GM06990 (cell line): Measurements from ENCODE around the gene TMEM59L.
"Not testable (repeated sequence)": the region's sequence is repeated elsewhere in the genome, so short reads cannot be mapped to it uniquely, and the experiment has no call there.

ENCODE experiments used
- DNase-seq: peaks from one replicate; pipeline ENCODE4 v3.0.0-alpha.2; 2011; ENCODE audit not compliant: insufficient read length; ENCODE audit errors: extremely low read depth
- H3K27me3 ChIP-seq: replicated peaks from 2 replicates; pipeline ENCODE4 v1.6.0; 2011; ENCODE audit warnings: low read length; ENCODE audit not compliant: control insufficient read depth, insufficient read depth
- H3K36me3 ChIP-seq: 2 replicates; pipeline ENCODE4 v1.5.1; 2011; ENCODE audit warnings: low read length; ENCODE audit not compliant: control insufficient read depth, insufficient read depth
- H3K4me3 ChIP-seq: replicated peaks from 2 replicates; pipeline ENCODE4 v1.5.1; 2011; ENCODE audit warnings: low read depth, mild to moderate bottlenecking, control low read depth, low read length
- TF ChIP-seq, protein P1 (sequence below): IDR thresholded peaks from 2 replicates; pipeline ENCODE4 v1.5.1; 2011; ENCODE audit warnings: low read length, control low read depth, mild to moderate bottlenecking, inconsistent platforms; ENCODE audit not compliant: insufficient read depth, poor library complexity, severe bottlenecking

The TMEM59L gene

DNA sequence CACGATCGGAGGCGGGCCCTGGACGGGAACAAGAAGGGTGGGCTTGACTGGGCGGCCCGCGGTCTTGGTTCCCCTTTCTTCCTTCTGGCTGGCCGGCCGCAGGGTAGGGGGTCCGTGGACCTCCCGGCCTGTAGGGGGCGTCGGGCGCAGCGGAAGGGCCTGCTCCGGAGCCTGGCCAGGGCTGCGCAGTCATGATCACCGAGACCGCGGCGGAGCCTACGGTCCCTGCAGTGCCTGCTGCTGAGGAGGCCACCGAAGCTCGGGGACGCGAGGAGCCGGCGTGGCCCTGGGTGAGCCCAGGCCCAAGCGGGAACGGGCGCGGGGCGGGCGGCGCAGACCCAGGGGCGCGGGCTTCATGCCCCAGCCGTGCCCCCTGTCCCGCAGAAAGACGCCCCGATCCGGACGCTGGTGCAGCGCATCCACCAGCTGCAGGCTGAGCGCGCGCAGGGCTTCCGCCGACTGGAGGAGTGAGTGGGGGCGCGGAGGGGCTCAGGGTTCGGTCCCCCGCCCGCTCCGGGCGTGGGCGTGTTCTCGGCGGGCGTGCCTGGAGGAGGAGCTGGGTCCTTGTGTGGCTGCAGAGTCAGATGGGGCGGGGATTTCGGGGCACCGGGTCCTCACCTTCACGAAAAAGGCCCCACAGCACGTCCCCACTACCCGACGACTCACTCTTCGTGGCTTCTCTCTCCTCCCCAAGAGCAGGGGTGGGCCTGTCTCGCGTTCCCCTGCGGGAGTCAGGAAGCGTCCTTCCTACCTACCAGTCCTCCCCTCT is 23.9 kb upstream of the TMEM59L start, which contains the start of gene REX1BD:
Gene REX1BD, plus strand, starts transcription at position 188 of the 769 bp plus-strand sequence. Its CDS starts 4 bp downstream, at position 192.
- Histone ChIP-seq H3K36me3 (peaks cover 4% of the 10 kb centered on the region), H3K4me3 (peak within 1 kb of the TSS; percentile 76), H3K27me3 (no peaks in the 10 kb centered on the region)
- peak; percentile 93 for DNase-seq
- TF ChIP-seq, protein P1, sequence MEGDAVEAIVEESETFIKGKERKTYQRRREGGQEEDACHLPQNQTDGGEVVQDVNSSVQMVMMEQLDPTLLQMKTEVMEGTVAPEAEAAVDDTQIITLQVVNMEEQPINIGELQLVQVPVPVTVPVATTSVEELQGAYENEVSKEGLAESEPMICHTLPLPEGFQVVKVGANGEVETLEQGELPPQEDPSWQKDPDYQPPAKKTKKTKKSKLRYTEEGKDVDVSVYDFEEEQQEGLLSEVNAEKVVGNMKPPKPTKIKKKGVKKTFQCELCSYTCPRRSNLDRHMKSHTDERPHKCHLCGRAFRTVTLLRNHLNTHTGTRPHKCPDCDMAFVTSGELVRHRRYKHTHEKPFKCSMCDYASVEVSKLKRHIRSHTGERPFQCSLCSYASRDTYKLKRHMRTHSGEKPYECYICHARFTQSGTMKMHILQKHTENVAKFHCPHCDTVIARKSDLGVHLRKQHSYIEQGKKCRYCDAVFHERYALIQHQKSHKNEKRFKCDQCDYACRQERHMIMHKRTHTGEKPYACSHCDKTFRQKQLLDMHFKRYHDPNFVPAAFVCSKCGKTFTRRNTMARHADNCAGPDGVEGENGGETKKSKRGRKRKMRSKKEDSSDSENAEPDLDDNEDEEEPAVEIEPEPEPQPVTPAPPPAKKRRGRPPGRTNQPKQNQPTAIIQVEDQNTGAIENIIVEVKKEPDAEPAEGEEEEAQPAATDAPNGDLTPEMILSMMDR = peak; percentile 94

DNA sequence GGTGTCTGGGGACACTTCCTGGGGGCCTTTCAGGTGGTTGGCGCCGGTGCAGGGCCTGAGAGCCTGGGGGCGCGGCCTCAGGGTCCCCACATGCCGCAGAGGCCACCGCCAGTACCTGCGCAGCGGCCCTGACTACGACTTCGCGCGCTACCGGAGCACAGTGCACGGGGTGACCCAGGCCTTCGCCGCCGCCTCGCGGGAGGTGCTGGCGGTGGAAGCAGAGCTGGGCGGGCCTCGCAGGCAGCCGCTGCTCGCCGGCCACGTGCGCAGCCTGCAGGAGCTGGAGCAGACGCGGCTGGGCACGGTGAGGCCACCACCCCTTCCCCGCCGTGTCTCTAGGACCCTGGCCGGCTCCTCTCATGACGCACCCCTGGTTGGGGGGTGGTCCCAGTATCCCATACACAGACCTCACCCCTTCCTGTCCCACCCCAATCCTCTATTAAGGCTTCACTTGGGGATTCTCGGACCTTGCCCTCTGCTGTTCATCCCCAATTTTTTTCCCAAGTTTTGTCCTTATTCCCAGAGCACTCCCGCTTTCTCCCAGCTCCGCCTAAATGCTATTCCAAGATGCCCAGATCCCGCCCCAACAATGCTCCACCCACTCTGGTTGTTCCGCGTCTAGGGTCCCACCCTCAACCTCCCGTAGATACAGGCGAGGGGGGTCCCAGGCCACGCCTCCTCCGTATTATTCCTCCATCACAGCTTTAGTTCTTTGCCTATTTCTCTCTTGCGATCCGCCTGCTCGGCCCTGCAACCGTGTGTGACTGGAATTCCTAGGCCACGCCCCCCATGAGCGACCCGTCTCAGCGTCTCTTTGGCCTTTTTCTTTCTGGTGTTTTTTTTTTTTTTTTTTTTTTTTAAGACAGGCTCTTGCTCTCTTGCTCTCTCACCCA is 23.0 kb upstream of the TMEM59L start:
- Histone ChIP-seq H3K36me3 (peaks cover 4% of the 10 kb centered on the region), H3K27me3 (no peaks in the 10 kb centered on the region), H3K4me3 (peak overlapping the region; percentile 76)
- TF ChIP-seq, protein P1 = peak; percentile 22
- no peak for DNase-seq

DNA sequence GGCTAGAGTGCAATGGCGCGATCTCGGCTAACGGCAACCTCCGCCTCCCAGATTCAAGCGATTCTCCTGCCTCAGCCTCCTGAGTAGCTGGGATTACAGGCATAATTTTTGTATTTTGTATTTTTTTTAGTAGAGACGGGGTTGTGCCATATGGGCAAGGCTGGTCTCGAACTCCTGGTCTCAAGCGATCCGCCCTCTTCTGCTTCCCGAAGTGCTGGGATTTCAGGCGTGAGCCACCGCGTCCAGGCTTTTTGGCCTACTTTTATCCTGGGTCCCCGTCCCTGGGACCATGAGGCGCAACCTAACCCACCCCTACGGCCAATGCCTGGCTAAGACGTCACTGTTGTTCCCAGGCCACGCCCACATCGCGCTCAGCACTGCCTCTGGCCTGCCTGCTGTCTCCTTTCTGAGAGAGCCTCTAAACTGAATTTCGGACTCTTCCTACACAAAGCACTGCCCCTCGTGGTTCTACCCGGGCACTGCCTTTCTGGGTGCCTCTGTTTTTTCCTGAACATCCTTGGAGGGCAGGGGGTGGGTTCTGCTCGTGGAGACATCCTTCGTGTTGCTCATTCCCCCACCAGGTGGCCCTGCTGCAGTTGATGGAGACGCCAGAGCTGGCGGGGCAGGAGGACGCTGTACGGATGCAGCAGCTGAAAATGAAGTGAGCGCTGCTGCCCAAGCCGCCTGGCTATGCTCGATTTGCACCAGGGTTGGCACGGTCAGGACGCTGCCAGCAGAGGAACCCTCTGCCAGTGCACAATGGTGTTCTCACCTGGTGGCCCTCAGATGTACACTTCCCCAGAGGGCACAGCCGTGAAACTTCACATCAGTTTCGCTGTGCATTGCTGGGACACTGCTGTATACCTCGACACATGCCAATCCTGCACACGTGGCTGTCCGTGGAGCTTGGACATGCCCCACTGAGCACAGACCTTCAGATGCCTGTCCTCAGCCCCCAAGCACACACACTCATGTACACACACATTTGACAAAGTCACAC is 22.1 kb upstream of the TMEM59L start:
- Histone ChIP-seq H3K36me3 (peaks cover 4% of the 10 kb centered on the region), H3K27me3 (no peaks in the 10 kb centered on the region), H3K4me3 (no peak overlapping the region)
- TF ChIP-seq, protein P1 = peak; percentile 7
- peak; percentile 70 for DNase-seq

DNA sequence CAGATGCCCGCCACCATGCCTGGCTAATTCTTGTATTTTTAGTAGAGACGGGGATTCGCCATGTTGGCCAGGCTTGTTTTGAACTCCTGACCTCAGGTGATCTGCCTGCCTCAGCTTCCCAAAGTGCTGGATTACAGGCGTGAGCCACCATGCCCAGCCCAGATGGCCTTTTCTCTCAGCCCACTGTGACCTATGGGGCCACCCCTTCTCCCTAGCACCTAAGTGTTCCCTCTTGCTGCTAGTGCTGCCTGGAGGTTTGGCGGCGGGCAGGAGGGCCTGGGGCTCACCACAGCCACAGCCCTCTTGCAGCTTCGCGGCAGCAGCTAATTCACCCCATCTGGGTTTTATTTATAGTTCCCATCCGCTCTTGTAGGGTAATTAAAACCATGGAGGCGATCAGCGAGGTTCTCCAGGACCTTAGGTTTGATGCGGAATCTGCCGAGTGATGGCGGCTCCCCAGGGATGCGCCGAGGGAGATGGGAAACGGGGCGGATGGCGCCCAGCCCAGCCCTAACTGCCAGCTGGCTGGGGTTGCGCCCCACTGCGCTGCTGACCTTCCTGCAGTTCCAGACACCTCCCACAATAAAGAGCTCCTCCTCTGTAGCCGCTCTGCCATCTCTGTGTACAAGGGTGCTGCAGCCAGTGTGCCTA is 20.8 kb upstream of the TMEM59L start:
- Histone ChIP-seq H3K4me3 (no peak overlapping the region), H3K36me3 (peaks cover 4% of the 10 kb centered on the region), H3K27me3 (no peaks in the 10 kb centered on the region)
- TF ChIP-seq, protein P1 = no peak
- DNase-seq = no peak

DNA sequence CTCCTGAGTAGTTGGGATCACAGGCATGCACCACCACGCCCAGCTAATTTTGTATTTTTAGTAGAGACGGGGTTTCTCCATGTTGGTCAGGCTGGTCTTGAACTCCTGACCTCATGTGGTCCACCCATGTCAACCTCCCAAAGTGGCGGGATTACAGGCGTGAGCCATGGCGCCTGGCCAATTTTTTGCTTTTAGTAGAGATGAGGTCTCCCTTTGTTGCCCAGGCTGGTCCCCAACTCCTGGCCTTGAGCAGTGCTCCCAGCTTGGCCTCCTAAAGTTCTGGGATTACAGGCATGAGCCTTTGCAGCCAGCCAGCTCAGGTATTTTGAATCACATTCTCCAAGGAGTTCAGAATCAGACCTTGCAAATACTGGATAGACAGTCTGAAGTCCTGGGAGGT is 19.9 kb upstream of the TMEM59L start:
- not testable (repeated sequence) for H3K36me3 ChIP-seq, DNase-seq, H3K4me3 ChIP-seq, H3K27me3 ChIP-seq
